OCI-LY7 (cell line): ENCODE data around the gene RTEL1.

Experiments
- EZH2phosphoT487 ChIP-seq: fragments of 200-600 bp; sonication (generic); IDR thresholded peaks from 2 replicates; pipeline ENCODE4 v1.6.1; 2018; ENCODE audit warnings: low read depth, borderline replicate concordance, mild to moderate bottlenecking, mixed run types, antibody characterized with exemption, low read length, moderate library complexity, mixed read lengths
- TF ChIP-seq, protein P1 (sequence below): fragments of 200-600 bp; sonication (generic); conservative IDR thresholded peaks from 2 replicates; pipeline ENCODE4 v1.5.1; 2014; ENCODE audit warnings: mild to moderate bottlenecking, antibody characterized with exemption, low read length, moderate library complexity, mixed read lengths

DNA sequence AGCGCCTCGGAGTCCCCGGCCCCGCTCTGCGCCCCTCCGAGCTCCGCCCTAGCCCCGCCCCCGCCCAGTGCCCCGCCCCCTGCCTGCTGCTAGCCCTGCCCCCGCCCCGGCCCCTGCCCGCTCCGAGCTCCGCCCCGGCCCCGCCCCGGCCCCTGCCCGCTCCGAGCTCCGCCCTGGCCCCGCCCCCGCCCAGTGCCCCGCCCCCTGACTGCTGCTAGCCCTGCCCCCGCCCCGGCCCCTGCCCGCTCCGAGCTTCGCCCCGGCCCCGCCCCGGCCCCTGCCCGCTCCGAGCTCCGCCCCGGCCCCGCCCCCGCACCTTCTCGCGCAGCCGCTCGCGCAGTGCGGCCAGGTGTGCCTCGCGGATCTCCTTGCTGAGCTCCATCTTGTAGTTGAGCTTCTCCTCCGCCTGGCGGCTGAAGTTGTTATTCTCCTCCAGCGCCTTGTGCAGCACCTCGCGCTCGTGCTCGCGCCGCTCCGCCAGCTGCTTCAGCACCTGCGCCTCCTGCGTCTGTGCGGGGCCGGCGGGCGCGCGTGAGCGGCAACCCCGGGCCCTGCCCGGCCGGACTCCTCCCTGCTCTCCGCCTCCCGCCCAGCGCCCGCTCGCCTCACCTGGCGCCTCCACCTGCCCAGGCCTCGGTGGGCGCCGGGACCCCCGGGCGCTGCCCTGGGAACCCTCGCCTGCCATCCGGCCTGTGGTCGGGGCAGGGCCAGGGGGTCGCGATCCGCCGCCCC is 16.2 kb upstream of the RTEL1 start:
- TF ChIP-seq, protein P1, sequence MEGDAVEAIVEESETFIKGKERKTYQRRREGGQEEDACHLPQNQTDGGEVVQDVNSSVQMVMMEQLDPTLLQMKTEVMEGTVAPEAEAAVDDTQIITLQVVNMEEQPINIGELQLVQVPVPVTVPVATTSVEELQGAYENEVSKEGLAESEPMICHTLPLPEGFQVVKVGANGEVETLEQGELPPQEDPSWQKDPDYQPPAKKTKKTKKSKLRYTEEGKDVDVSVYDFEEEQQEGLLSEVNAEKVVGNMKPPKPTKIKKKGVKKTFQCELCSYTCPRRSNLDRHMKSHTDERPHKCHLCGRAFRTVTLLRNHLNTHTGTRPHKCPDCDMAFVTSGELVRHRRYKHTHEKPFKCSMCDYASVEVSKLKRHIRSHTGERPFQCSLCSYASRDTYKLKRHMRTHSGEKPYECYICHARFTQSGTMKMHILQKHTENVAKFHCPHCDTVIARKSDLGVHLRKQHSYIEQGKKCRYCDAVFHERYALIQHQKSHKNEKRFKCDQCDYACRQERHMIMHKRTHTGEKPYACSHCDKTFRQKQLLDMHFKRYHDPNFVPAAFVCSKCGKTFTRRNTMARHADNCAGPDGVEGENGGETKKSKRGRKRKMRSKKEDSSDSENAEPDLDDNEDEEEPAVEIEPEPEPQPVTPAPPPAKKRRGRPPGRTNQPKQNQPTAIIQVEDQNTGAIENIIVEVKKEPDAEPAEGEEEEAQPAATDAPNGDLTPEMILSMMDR: peak; percentile 58
- TF ChIP-seq EZH2phosphoT487: no peak
